NCI-H2196 (cell line): ENCODE measurements around the gene AANAT.

Experiments
- DNase-seq: peaks from one replicate; lab custom pipeline; 2025; ENCODE audit not compliant: unreplicated experiment; lab: John Stamatoyannopoulos, UW

The AANAT gene

GRCh38 chr17:76467809-76468633 is 618 bp downstream of the AANAT start:
- no peak for DNase-seq

GRCh38 chr17:76468634-76469010 is 1.2 kb downstream of the AANAT start:
- DNase-seq: no peak

- no peak for DNase-seq
Measured at GRCh38 chr17:76469076-76469990, 1.9 kb downstream of the AANAT start.

- no peak for DNase-seq
Measured at GRCh38 chr17:76469991-76470739, 2.8 kb downstream of the AANAT start.

GRCh38 chr17:76471498-76472257 is 4.3 kb downstream of the AANAT start:
- no peak for DNase-seq

GRCh38 chr17:76472258-76472645 is 4.8 kb downstream of the AANAT start:
- DNase-seq: no peak

GRCh38 chr17:76472726-76473125 is 5.3 kb downstream of the AANAT start:
- DNase-seq: no peak

GRCh38 chr17:76473541-76473985 is 6.2 kb downstream of the AANAT start:
- peak; percentile 21 for DNase-seq

- no peak for DNase-seq
Measured at GRCh38 chr17:76474238-76474637, 6.8 kb downstream of the AANAT start.

GRCh38 chr17:76474894-76475293 is 7.5 kb downstream of the AANAT start:
- no peak for DNase-seq

GRCh38 chr17:76475302-76475701 is 7.9 kb downstream of the AANAT start:
- no peak for DNase-seq

- DNase-seq: no peak
Measured at GRCh38 chr17:76476736-76477135, 9.3 kb downstream of the AANAT start.

GRCh38 chr17:76477576-76477975 is 10.2 kb downstream of the AANAT start:
- DNase-seq: no peak

GRCh38 chr17:76478097-76478496 is 10.7 kb downstream of the AANAT start:
- DNase-seq: no peak

GRCh38 chr17:76478730-76479514 is 11.5 kb downstream of the AANAT start:
- no peak for DNase-seq

- no peak for DNase-seq
Measured at GRCh38 chr17:76479515-76480060, 12.2 kb downstream of the AANAT start.

GRCh38 chr17:76480632-76481031 is 13.2 kb downstream of the AANAT start:
- DNase-seq: no peak

GRCh38 chr17:76481071-76481655 is 13.8 kb downstream of the AANAT start:
- no peak for DNase-seq

- DNase-seq: no peak
Measured at GRCh38 chr17:76484228-76484725, 16.9 kb downstream of the AANAT start.
